Fibroblast of skin of left biceps (primary cell): Measurements from ENCODE around the gene ADGRE3.
"Not testable (repeated sequence)": the region's sequence is repeated elsewhere in the genome, so short reads cannot be mapped to it uniquely, and the experiment has no call there.

Experiments
- DNase-seq, 2 experiments: peaks; one replicate each; pipeline ENCODE4 v3.0.0-alpha.2; 2013; ENCODE audit warnings: low read depth in 2 of 2

Gene ADGRE3

DNA sequence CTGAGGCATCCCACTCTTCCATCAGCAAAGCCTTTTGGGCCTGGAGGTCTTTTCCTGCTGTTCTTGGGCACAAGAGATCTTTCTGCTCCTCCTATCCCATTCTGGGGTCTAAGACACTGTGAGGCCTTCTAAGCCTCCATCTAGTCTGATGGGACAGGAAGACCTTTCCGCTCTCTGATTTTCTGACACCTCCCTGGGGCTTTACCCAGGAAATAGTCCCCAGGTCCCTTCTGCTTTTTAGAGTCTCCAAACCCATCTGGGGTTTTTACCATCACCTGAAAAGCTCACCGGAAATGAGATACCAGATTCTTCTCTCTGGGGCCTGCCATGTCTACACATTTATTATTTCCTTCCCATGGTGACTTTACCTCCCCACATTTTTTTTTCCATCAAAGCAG lies 70.7 kb downstream of the ADGRE3 start:
- no peak for DNase-seq

DNA sequence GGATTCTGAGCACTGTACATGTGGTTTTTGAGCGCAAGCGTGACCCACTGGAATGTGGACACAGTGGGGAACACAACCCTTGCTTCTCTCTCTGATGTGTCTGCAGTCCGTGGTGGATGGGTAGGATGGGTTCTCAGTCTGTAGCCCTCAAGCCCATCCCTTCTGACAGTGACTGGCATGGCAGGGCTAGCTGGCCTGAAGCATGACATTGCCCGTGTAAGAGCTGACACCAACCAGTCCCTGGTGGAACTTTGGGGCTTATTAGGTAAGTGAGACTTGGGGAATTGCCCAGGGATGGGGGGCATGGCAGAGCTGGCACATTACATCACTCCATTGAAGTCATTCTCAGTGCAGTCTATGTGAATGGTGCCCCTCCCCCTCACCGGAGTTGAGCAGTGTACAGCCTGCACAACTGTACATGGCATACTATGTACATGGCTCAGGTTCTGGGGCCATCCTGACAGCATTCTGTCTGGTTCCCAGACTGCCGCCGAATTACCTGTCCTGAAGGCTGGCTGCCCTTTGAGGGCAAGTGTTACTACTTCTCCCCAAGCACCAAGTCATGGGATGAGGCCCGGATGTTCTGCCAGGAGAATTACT lies 75.0 kb downstream of the ADGRE3 start:
- no peak for DNase-seq

DNA sequence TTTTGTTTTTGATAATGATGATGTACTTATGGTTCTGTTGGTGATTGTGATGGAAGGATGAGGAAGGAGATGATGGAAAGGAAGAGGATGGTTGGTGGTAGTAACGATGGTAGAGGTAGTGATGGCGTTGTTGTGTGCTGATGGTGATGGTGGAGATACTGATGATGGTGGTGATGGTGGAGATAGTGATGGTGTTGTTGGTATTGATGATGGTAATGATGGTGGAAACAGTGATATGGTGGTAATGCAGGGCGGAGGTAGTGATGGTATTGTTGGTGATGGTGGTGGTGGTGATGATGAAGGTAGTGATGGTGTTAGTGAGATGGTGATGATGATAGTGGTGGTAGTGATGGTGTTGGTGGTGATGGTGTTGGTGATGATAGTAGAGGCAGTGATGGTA lies 79.1 kb downstream of the ADGRE3 start:
- DNase-seq, result no peak

DNA sequence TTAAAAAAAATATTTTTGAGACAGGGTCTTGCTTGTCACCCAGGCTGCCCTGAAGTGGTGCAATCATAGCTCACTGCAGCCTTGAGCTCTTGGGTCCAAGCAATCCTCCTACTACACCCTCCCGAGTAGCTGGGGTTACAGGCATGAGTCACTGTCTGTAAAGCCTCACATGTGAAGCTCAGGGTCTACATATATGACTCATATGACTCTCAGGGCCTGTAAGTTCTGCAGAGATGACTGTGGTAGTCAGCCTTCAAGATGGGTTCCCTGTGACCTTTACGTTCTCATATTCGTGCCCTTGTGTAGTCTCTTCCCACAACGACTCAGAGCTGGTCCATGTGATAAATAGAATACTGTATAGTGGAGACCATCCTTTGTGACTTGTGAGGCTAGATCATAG lies 85.2 kb downstream of the ADGRE3 start:
- DNase-seq, result not testable (repeated sequence)

DNA sequence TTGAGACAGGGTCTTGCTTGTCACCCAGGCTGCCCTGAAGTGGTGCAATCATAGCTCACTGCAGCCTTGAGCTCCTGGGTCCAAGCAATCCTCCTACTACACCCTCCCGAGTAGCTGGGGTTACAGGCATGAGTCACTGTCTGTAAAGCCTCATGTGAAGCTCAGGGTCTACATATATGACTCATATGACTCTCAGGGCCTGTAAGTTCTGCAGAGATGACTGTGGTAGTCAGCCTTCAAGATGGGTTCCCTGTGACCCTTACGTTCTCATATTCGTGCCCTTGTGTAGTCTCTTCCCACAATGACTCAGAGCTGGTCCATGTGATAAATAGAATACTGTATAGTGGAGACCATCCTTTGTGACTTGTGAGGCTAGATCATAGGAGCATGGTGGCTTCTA lies 89.5 kb downstream of the ADGRE3 start:
- peak in 1 of 2 experiments; percentile 10 for DNase-seq

DNA sequence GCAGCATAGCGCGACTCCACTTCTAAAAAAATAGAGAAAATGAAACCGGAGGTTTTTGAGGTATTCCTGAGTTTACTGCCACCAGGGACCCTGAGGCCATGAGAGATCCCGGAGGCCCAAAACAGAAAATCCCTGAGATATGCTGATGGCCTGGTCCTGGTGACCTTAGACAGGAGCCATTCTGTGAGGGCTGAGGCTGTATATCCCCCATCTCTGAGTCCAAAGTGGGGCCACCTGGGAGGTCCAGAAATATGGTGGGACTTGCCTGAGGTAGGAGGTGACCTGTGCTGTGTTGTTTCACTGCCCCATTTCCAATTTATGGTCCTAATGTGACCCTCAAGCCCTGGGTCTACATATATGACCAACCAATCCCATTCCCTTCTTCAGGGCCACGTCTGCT lies 90.3 kb downstream of the ADGRE3 start:
- not testable (repeated sequence) for DNase-seq

- no peak for DNase-seq
Observed at GRCh38 chr19:14582894-14583340, 91.7 kb downstream of the ADGRE3 start, which contains the start of gene CLEC17A. Gene CLEC17A, plus strand, starts transcription at chr19:14583084. Its CDS starts 77 bp downstream, at chr19:14583161.

GRCh38 chr19:14580623-14581237 lies 93.9 kb downstream of the ADGRE3 start:
- DNase-seq, result no peak

- no peak for DNase-seq
Observed at GRCh38 chr19:14577885-14578427, 96.7 kb downstream of the ADGRE3 start.

DNA sequence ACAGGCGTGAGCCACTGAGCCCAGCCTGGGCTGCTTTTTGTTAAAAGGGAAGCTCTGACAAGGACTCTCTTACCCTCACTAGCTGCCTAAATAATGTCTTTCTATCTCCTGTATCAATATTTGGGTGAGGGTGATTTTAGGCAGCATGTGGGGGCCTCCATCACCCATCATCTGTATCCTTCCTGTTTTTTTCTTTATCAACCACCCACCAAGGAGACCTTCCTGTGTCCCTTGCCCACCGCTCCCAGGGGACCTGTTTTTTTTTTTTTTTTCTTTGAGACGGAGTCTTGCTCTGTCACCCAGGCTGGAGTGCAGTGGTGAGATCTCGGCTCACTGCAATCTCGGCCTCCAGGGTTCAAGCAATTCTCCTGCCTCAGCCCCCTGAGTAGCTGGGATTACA lies 97.4 kb downstream of the ADGRE3 start:
- no peak for DNase-seq

- DNase-seq, result no peak
Observed at GRCh38 chr19:14576363-14576762, 98.3 kb downstream of the ADGRE3 start.

DNA sequence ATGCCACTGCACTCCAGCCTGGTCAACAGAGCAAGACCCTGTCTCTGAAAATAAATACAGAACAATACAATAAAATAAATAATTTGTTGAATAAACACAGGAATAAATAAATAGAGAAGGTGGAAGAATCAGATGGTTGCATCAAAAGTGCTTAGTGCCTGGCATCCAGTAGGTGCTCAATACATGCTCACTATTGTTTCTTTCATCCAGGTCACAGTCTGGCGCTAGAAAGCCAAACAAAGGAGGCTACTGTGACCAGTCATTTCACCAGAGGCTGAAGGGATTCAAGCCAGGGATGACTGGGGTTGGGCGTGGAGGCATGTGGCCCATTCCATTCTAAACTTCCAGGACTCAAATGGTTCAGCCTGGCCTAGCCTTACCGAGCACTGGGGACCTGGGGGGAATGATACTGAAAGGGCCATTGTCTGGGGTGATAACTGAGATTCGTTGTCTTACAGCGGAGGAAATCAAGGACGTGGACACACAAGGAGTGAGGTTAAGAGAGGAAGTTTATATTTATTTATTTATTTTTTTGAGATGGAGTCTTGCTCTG lies 99.1 kb downstream of the ADGRE3 start:
- no peak for DNase-seq

- DNase-seq, result peak; percentile 78 to 80
Observed at GRCh38 chr19:14571695-14572490, 102.8 kb downstream of the ADGRE3 start, which contains the start of gene NDUFB7. Gene NDUFB7, minus strand, starts transcription at chr19:14572066. Its CDS starts 66 bp downstream, at chr19:14572000.

DNA sequence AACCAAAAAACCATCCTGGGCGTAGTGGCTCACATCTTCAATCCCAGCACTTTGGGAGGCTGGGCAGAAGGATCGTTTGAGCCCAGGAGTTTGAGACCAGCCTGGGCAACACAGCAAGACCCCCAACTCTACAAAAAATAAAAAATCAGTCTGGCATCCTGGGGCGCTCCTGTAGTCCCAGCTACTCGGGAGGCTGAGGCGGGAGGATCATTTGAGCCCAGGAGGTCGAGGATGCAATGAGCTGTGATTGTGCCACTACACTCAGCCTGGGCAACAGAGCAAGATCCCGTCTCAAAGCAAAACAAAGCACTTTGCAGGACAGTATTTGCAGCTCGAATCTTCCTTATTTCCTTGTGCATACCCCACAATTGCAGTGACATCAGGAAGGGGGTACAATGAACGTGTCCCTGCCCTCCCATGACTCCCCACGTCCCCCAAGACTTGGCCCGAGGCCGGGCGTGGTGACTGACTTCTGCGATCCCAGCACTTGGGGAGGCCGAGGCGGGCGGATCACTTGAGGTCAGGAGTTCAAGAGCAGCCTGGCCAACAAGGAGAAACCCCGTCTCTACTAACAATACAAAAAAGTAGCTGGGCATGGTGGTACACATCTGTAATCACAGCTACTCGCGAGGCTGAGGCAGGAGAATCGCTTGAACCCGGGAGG lies 103.6 kb downstream of the ADGRE3 start:
- DNase-seq, result no peak
